H1 (cell line): Measurements from ENCODE around the gene IL12B.
"Not testable (repeated sequence)": the region's sequence is repeated elsewhere in the genome, so short reads cannot be mapped to it uniquely, and the experiment has no call there.

Experiments
- ATF3 ChIP-seq: IDR thresholded peaks from 2 replicates; pipeline ENCODE4 v1.6.1; 2011; ENCODE audit warnings: low read depth, mild to moderate bottlenecking, low read length; ENCODE audit not compliant: insufficient read depth
- BCL11A ChIP-seq, 2 experiments: IDR thresholded peaks; one replicate each; pipeline ENCODE4 v1.6.1; 2011; ENCODE audit warnings: low read depth in 2 of 2, low read length in 2 of 2, mild to moderate bottlenecking in 2 of 2
- CREB1 ChIP-seq: IDR thresholded peaks from 2 replicates; pipeline ENCODE4 v1.6.1; 2012; ENCODE audit warnings: inconsistent platforms
- CTCF ChIP-seq, 3 experiments: IDR thresholded peaks; 1 replicate in 2 of 3; 2 replicates in 1 of 3; pipeline versions ENCODE4 v1.5.1 to v1.6.1; 2011; ENCODE audit warnings: low read length in 3 of 3, mild to moderate bottlenecking in 3 of 3, inconsistent platforms in 2 of 3, low read depth in 1 of 3, moderate library complexity in 1 of 3; ENCODE audit not compliant: insufficient read depth in 1 of 3; ENCODE audit errors: control extremely low read depth in 1 of 3
- E2F6 ChIP-seq: IDR thresholded peaks from 2 replicates; pipeline ENCODE4 v1.6.1; 2012; ENCODE audit warnings: inconsistent platforms
- EZH2 ChIP-seq: fragments of 200-600 bp; sonication (generic); IDR thresholded peaks from 2 replicates; pipeline ENCODE4 v1.7.1; 2012; ENCODE audit warnings: low read depth, mild to moderate bottlenecking, moderate library complexity, low read length, inconsistent platforms; ENCODE audit not compliant: severe bottlenecking
- RBBP5 ChIP-seq: IDR thresholded peaks from 2 replicates; pipeline ENCODE4 v1.7.1; 2012; ENCODE audit warnings: low read depth, mild to moderate bottlenecking, inconsistent platforms, low read length, moderate library complexity, borderline replicate concordance
- SAP30 ChIP-seq: fragments of 300-600 bp; sonication (generic); IDR thresholded peaks from 2 replicates; pipeline ENCODE4 v1.7.1; 2012; ENCODE audit warnings: low read length, moderate library complexity, mild to moderate bottlenecking, inconsistent platforms; ENCODE audit not compliant: insufficient read depth, insufficient replicate concordance
- SP2 ChIP-seq: IDR thresholded peaks from 2 replicates; pipeline ENCODE4 v1.6.1; 2012; ENCODE audit warnings: mild to moderate bottlenecking, low read length, inconsistent platforms
- TBP ChIP-seq: IDR thresholded peaks from 2 replicates; pipeline ENCODE4 v1.6.1; 2011; ENCODE audit warnings: low read depth, low read length, improper control_type of control experiment
- YY1 ChIP-seq: IDR thresholded peaks from 2 replicates; pipeline ENCODE4 v1.6.1; 2011; ENCODE audit warnings: low read depth, mild to moderate bottlenecking, low read length

- TF ChIP-seq CTCF (IDR thresholded peaks at IDR 0.05; ENCODE audit: control extremely low read depth in 1 of 3, insufficient read depth in 1 of 3, low read depth in 1 of 3, low read length in 3 of 3); SAP30; SP2; ATF3; EZH2; YY1; BCL11A (IDR thresholded peaks at IDR 0.05; ENCODE audit: low read depth in 2 of 2, low read length in 2 of 2); TBP; E2F6; RBBP5; CREB1: not testable (repeated sequence)
These were observed 37.6 kb upstream of the IL12B start for GRCh38 chr5:159367866-159368265.
